Breast epithelium (tissue), 3 donors: ENCODE data around the gene MED1.

Source experiments
- POLR2AphosphoS5 ChIP-seq, 3 donors: sonication (generic); formaldehyde crosslinking; IDR thresholded peaks; one replicate each; pipeline ENCODE4 v1.6.1; 2017; ENCODE audit warnings: antibody characterized with exemption in 3 of 3
- TF ChIP-seq, protein P1 (sequence below), 3 donors: fragments of 450-650 bp; IDR thresholded peaks; one replicate each; pipeline ENCODE4 v1.5.1; 2016 to 2017; ENCODE audit warnings: antibody characterized with exemption in 3 of 3, mild to moderate bottlenecking in 3 of 3, moderate library complexity in 3 of 3

- TF ChIP-seq, protein P1, sequence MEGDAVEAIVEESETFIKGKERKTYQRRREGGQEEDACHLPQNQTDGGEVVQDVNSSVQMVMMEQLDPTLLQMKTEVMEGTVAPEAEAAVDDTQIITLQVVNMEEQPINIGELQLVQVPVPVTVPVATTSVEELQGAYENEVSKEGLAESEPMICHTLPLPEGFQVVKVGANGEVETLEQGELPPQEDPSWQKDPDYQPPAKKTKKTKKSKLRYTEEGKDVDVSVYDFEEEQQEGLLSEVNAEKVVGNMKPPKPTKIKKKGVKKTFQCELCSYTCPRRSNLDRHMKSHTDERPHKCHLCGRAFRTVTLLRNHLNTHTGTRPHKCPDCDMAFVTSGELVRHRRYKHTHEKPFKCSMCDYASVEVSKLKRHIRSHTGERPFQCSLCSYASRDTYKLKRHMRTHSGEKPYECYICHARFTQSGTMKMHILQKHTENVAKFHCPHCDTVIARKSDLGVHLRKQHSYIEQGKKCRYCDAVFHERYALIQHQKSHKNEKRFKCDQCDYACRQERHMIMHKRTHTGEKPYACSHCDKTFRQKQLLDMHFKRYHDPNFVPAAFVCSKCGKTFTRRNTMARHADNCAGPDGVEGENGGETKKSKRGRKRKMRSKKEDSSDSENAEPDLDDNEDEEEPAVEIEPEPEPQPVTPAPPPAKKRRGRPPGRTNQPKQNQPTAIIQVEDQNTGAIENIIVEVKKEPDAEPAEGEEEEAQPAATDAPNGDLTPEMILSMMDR (IDR thresholded peaks at IDR 0.05) = no peak
- TF ChIP-seq POLR2AphosphoS5 (IDR thresholded peaks at IDR 0.05) = no peak
Observed at GRCh38 chr17:39462631-39463375, 11.7 kb upstream of the MED1 start.
